NCI-H1105 treated with DMSO at 0.1 percent for 48 hours (cell line): Measurements from ENCODE around the gene PPARA.
"Not testable (repeated sequence)": the region's sequence is repeated elsewhere in the genome, so short reads cannot be mapped to it uniquely, and the experiment has no call there.

Experiments used
- DNase-seq: peaks from one replicate; lab custom pipeline; 2025; lab: John Stamatoyannopoulos, UW

Gene PPARA

GRCh38 chr22:46127556-46127955, 22.8 kb upstream of the PPARA start:
- no peak for DNase-seq

- no peak for DNase-seq
Measured at GRCh38 chr22:46128606-46129005, 21.7 kb upstream of the PPARA start.

GRCh38 chr22:46129390-46130041, 20.8 kb upstream of the PPARA start:
- no peak for DNase-seq

- no peak for DNase-seq
Measured at GRCh38 chr22:46131151-46131587, 19.2 kb upstream of the PPARA start.

- not testable (repeated sequence) for DNase-seq
Measured at GRCh38 chr22:46132193-46132829, 18.0 kb upstream of the PPARA start.

- DNase-seq, result no peak
Measured at GRCh38 chr22:46132830-46133587, 17.3 kb upstream of the PPARA start.

- no peak for DNase-seq
Measured at GRCh38 chr22:46133588-46133855, 16.8 kb upstream of the PPARA start.

GRCh38 chr22:46134111-46134705, 16.1 kb upstream of the PPARA start:
- no peak for DNase-seq

GRCh38 chr22:46135611-46136485, 14.5 kb upstream of the PPARA start:
- DNase-seq, result no peak

GRCh38 chr22:46136486-46137217, 13.7 kb upstream of the PPARA start:
- no peak for DNase-seq

GRCh38 chr22:46137218-46137766, 13.0 kb upstream of the PPARA start:
- no peak for DNase-seq

- no peak for DNase-seq
Measured at GRCh38 chr22:46138058-46138797, 12.1 kb upstream of the PPARA start.

- DNase-seq, result not testable (repeated sequence)
Measured at GRCh38 chr22:46139417-46139816, 10.9 kb upstream of the PPARA start.

GRCh38 chr22:46139895-46140350, 10.4 kb upstream of the PPARA start:
- DNase-seq, result no peak

GRCh38 chr22:46140989-46141928, 9.1 kb upstream of the PPARA start:
- DNase-seq, result no peak

GRCh38 chr22:46142548-46143490, 7.5 kb upstream of the PPARA start:
- no peak for DNase-seq

- DNase-seq, result no peak
Measured at GRCh38 chr22:46143491-46144147, 6.7 kb upstream of the PPARA start.
